Measurements from ENCODE around the gene IL12RB2. TPM values are rescaled to one million over a fixed set of nuclear protein-coding genes. Genes with fewer than 3 reads are reported as not detected.

Gene IL12RB2
- not detected in 2 replicates for total RNA-seq
- long read RNA-seq = 0 reads

GRCh38 chr1:67307251-67308060 is at the start of gene IL12RB2:
Gene IL12RB2 (plus strand): TSS chr1:67307873. CDS start chr1:67320369, 12,496 bp downstream.
- TF ChIP-seq CTCF (IDR thresholded peaks at IDR 0.05; ENCODE audit: unreplicated experiment) = no peak
- Mint-ChIP-seq H3K9me3 (ENCODE audit: low read depth) (no peaks in the 10 kb centered on the region), H3K4me1 (ENCODE audit: low read depth) (peaks cover 3% of the 10 kb centered on the region), H3K4me3 (ENCODE audit: low read depth) (peak within 1 kb of the TSS; percentile 71), H3K27ac (no peak within 1 kb of the TSS), H3K27me3 (peaks cover 61% of the 10 kb centered on the region), H3K36me3 (ENCODE audit: insufficient read depth) (no peaks in the 10 kb centered on the region)
- DNase-seq (ENCODE audit: low spot score, unreplicated experiment) = peak; percentile 17

GRCh38 chr1:67261680-67262079 is 46.0 kb upstream of the IL12RB2 start:
- peak; percentile 26 for TF ChIP-seq CTCF (IDR thresholded peaks at IDR 0.05; ENCODE audit: unreplicated experiment)
- Mint-ChIP-seq H3K36me3 (ENCODE audit: insufficient read depth) (no peaks in the 10 kb centered on the region), H3K27ac (no peak overlapping the region), H3K4me3 (ENCODE audit: low read depth) (no peak overlapping the region), H3K27me3 (no peaks in the 10 kb centered on the region), H3K9me3 (ENCODE audit: low read depth) (no peaks in the 10 kb centered on the region), H3K4me1 (ENCODE audit: low read depth) (no peaks in the 10 kb centered on the region)
- DNase-seq (ENCODE audit: low spot score, unreplicated experiment) = no peak

- H3K27ac Mint-ChIP-seq = no peak overlapping the region
Observed at GRCh38 chr1:67262735-67263134, 44.9 kb upstream of the IL12RB2 start.

GRCh38 chr1:67264152-67264551 is 43.5 kb upstream of the IL12RB2 start:
- no peak for TF ChIP-seq CTCF (IDR thresholded peaks at IDR 0.05; ENCODE audit: unreplicated experiment)
- no peak overlapping the region for H3K4me3 Mint-ChIP-seq (ENCODE audit: low read depth)
- H3K27ac Mint-ChIP-seq = no peak overlapping the region
- H3K27me3 Mint-ChIP-seq = no peaks in the 10 kb centered on the region
- no peaks in the 10 kb centered on the region for H3K4me1 Mint-ChIP-seq (ENCODE audit: low read depth)
- H3K36me3 Mint-ChIP-seq (ENCODE audit: insufficient read depth) = no peaks in the 10 kb centered on the region
- no peak for DNase-seq (ENCODE audit: low spot score, unreplicated experiment)
- H3K9me3 Mint-ChIP-seq (ENCODE audit: low read depth) = no peaks in the 10 kb centered on the region

More at GRCh38 chr1:67262735-67263134, 44.9 kb upstream of the IL12RB2 start:
- DNase-seq (ENCODE audit: low spot score, unreplicated experiment) = no peak
- no peaks in the 10 kb centered on the region for H3K27me3 Mint-ChIP-seq
- TF ChIP-seq CTCF (IDR thresholded peaks at IDR 0.05; ENCODE audit: unreplicated experiment) = no peak
- H3K9me3 Mint-ChIP-seq (ENCODE audit: low read depth) = no peaks in the 10 kb centered on the region
- no peaks in the 10 kb centered on the region for H3K4me1 Mint-ChIP-seq (ENCODE audit: low read depth)
- H3K4me3 Mint-ChIP-seq (ENCODE audit: low read depth) = no peak overlapping the region
- no peaks in the 10 kb centered on the region for H3K36me3 Mint-ChIP-seq (ENCODE audit: insufficient read depth)

GRCh38 chr1:67264899-67265298 is 42.8 kb upstream of the IL12RB2 start:
- no peak for TF ChIP-seq CTCF (IDR thresholded peaks at IDR 0.05; ENCODE audit: unreplicated experiment)
- H3K4me1 Mint-ChIP-seq (ENCODE audit: low read depth) = no peaks in the 10 kb centered on the region
- no peak for DNase-seq (ENCODE audit: low spot score, unreplicated experiment)

More at GRCh38 chr1:67264899-67265298, 42.8 kb upstream of the IL12RB2 start:
- Mint-ChIP-seq H3K36me3 (ENCODE audit: insufficient read depth) (no peaks in the 10 kb centered on the region), H3K4me3 (ENCODE audit: low read depth) (no peak overlapping the region), H3K27ac (no peak overlapping the region), H3K9me3 (ENCODE audit: low read depth) (no peaks in the 10 kb centered on the region), H3K27me3 (no peaks in the 10 kb centered on the region)

Data from progenitor cell of endocrine pancreas (in vitro differentiated cells).